Trophoblast cell (in vitro differentiated cells and primary cell): ENCODE data around the gene NR5A2.

Experiments
- DNase-seq, 2 donors: peaks; one replicate each; pipeline ENCODE4 v3.0.0-alpha.2; 2016
- H2AFZ ChIP-seq: 2 replicates; pipeline ENCODE4 v1.6.1; 2013; ENCODE audit warnings: low read length, moderate library complexity, mild to moderate bottlenecking; ENCODE audit not compliant: insufficient read depth, poor library complexity
- H2AK5ac ChIP-seq: 2 replicates; pipeline ENCODE4 v1.6.1; 2013; ENCODE audit warnings: mild to moderate bottlenecking, low read length
- H2BK120ac ChIP-seq: 2 replicates; pipeline ENCODE4 v1.6.1; 2013; ENCODE audit warnings: low read length, mild to moderate bottlenecking, moderate library complexity; ENCODE audit not compliant: insufficient read depth, poor library complexity
- H2BK12ac ChIP-seq: 2 replicates; pipeline ENCODE4 v1.6.1; 2013; ENCODE audit warnings: mild to moderate bottlenecking, low read length, moderate library complexity
- H2BK5ac ChIP-seq: 2 replicates; pipeline ENCODE4 v1.6.1; 2013; ENCODE audit warnings: low read length, low read depth, moderate library complexity, mild to moderate bottlenecking; ENCODE audit not compliant: poor library complexity
- H3K14ac ChIP-seq: 2 replicates; pipeline ENCODE4 v1.6.1; 2013; ENCODE audit warnings: mild to moderate bottlenecking, low read length
- H3K18ac ChIP-seq: 2 replicates; pipeline ENCODE4 v1.6.1; 2013; ENCODE audit warnings: mild to moderate bottlenecking, low read length
- H3K23ac ChIP-seq: 2 replicates; pipeline ENCODE4 v1.6.1; 2013; ENCODE audit warnings: low read length
- H3K27ac ChIP-seq: 2 replicates; pipeline ENCODE4 v1.5.1; 2013; ENCODE audit warnings: low read depth, mild to moderate bottlenecking, inconsistent platforms, low read length, moderate library complexity
- H3K27me3 ChIP-seq: 2 replicates; pipeline ENCODE4 v1.6.1; 2013; ENCODE audit warnings: inconsistent platforms, mild to moderate bottlenecking, low read length, moderate library complexity; ENCODE audit not compliant: insufficient read depth
- H3K36me3 ChIP-seq, 2 experiments: 1 replicate in 1 of 2; 2 replicates in 1 of 2; pipeline ENCODE4 v1.6.1; 2013; ENCODE audit warnings: low read length in 2 of 2, mild to moderate bottlenecking in 2 of 2, moderate library complexity in 1 of 2; ENCODE audit not compliant: insufficient read depth in 2 of 2, control insufficient read depth in 1 of 2
- H3K4ac ChIP-seq: 2 replicates; pipeline ENCODE4 v1.6.1; 2013; ENCODE audit warnings: low read depth, mild to moderate bottlenecking, low read length, moderate library complexity
- H3K4me1 ChIP-seq, 2 experiments: 1 replicate in 1 of 2; 2 replicates in 1 of 2; pipeline ENCODE4 v1.6.1; 2013; ENCODE audit warnings: low read length in 2 of 2, mild to moderate bottlenecking in 2 of 2, moderate library complexity in 1 of 2; ENCODE audit not compliant: insufficient read depth in 2 of 2, control insufficient read depth in 1 of 2
- H3K4me2 ChIP-seq: 2 replicates; pipeline ENCODE4 v1.6.1; 2013; ENCODE audit warnings: inconsistent platforms, mild to moderate bottlenecking, low read length, moderate library complexity
- H3K4me3 ChIP-seq: 2 replicates; pipeline ENCODE4 v1.5.1; 2013; ENCODE audit warnings: mild to moderate bottlenecking, low read depth, low read length, inconsistent platforms
- H3K79me1 ChIP-seq: one replicate; pipeline ENCODE4 v1.6.1; 2013; ENCODE audit warnings: low read length
- H3K79me2 ChIP-seq: 2 replicates; pipeline ENCODE4 v1.6.1; 2013; ENCODE audit warnings: low read length, mild to moderate bottlenecking; ENCODE audit not compliant: control insufficient read depth, insufficient read depth, poor library complexity
- H3K9ac ChIP-seq: 2 replicates; pipeline ENCODE4 v1.6.1; 2013; ENCODE audit warnings: mild to moderate bottlenecking, low read length
- H3K9me3 ChIP-seq: 2 replicates; pipeline ENCODE4 v1.6.1; 2013; ENCODE audit warnings: low read depth, mild to moderate bottlenecking, control low read depth, inconsistent platforms, low read length; ENCODE audit not compliant: insufficient read depth
- H4K12ac ChIP-seq: 2 replicates; pipeline ENCODE4 v1.6.1; 2013; ENCODE audit warnings: low read depth, mild to moderate bottlenecking, low read length, moderate library complexity
- H4K8ac ChIP-seq: 2 replicates; pipeline ENCODE4 v1.6.1; 2013; ENCODE audit warnings: low read depth, mild to moderate bottlenecking, low read length, moderate library complexity
- H4K91ac ChIP-seq: one replicate; pipeline ENCODE4 v1.6.1; 2013; ENCODE audit warnings: low read depth, mild to moderate bottlenecking, low read length, moderate library complexity
- WGBS: extraction: QIAGEN DNeasy Blood & Tissue Kit; methylation state at CpG from one replicate; pipeline ENCODE4 v1.1.7; 2013; ENCODE audit warnings: missing lambda C conversion rate; ENCODE audit not compliant: insufficient read length, insufficient coverage; ENCODE audit errors: extremely low coverage; 5-methylcytosine and 5-hydroxymethylcytosine counted together

The NR5A2 gene

DNA sequence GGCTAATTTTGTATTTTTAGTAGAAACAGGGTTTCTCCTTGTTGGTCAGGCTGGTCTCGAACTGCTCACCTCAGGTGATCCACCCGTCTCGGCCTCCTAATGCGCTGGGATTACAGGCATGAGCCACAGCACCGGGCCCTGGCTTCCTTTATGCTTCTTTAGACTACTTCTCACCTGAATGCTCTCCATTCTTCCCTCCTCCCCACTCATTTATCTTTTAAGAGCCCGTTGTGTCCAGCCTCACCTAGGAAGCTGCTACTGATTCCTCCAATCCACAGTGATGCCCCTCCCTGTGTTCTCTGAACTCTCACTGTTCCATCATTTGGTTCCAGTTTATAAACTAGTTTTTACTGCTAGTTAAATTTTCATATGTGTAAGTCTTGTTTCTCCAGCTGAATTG lies 44.9 kb upstream of the NR5A2 start:
- no peak overlapping the region for H2AFZ ChIP-seq
- no peaks in the 10 kb centered on the region for H3K36me3 ChIP-seq
- no peak overlapping the region for H3K18ac ChIP-seq
- H3K79me1 ChIP-seq, result no peaks in the 10 kb centered on the region
- H2AK5ac ChIP-seq, result no peak overlapping the region
- no peak overlapping the region for H3K27ac ChIP-seq
- H4K8ac ChIP-seq, result no peak overlapping the region
- no peak overlapping the region for H3K4ac ChIP-seq
- H4K12ac ChIP-seq, result no peak overlapping the region
- no peaks in the 10 kb centered on the region for H3K9me3 ChIP-seq
- H3K23ac ChIP-seq, result no peak overlapping the region
- no peaks in the 10 kb centered on the region for H3K27me3 ChIP-seq
- no peak overlapping the region for H2BK120ac ChIP-seq
- H4K91ac ChIP-seq, result no peak overlapping the region
- no CpG with 5 or more reads among the region's 6 CpGs for WGBS
- H3K14ac ChIP-seq, result no peak overlapping the region
- no peak overlapping the region for H3K4me3 ChIP-seq
- H2BK5ac ChIP-seq, result no peak overlapping the region
- H3K79me2 ChIP-seq, result no peaks in the 10 kb centered on the region
- H3K9ac ChIP-seq, result no peak overlapping the region
- no peak overlapping the region for H2BK12ac ChIP-seq
- no peak overlapping the region for H3K4me2 ChIP-seq
- DNase-seq, result no peak
- no peaks in the 10 kb centered on the region for H3K4me1 ChIP-seq

GRCh38 chr1:199983531-199983930 lies 44.0 kb upstream of the NR5A2 start:
- no peak overlapping the region for H2BK120ac ChIP-seq
- no CpG with 5 or more reads among the region's 3 CpGs for WGBS
- H2AFZ ChIP-seq, result no peak overlapping the region

DNA sequence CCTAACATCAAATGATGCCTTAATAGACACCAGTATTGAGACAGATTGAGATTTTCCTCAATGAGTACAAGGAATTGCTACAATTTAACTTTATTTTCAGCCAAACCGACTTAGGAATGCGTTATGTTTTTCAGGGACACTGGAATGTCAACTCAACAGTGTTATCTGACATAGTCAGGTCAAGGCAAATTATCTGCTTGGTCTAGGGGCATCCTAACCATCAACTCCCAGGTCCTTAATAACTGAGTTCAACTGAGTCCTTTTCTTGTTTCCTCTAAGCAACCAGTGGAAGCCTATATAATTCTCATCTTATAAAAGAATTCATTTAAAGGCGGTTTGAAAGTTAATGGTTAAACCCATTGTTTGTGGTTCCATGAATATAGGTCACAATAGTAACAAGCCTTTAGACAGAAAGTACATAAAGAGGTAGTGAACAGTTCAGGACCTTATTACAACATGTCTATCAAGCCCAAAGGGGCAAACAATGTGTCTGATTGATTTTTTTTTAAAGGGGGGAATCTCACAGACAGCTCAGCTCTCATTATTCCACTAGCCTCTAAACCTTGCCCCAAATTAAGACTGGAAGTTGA lies 32.3 kb upstream of the NR5A2 start:
- no peaks in the 10 kb centered on the region for H3K79me2 ChIP-seq
- H3K79me1 ChIP-seq, result no peaks in the 10 kb centered on the region
- no peaks in the 10 kb centered on the region for H3K36me3 ChIP-seq
- H4K91ac ChIP-seq, result no peak overlapping the region
- H3K4me3 ChIP-seq, result no peak overlapping the region
- no peak overlapping the region for H4K8ac ChIP-seq
- H2BK120ac ChIP-seq, result no peak overlapping the region
- no peak overlapping the region for H2AFZ ChIP-seq
- no peak overlapping the region for H3K14ac ChIP-seq
- H2BK5ac ChIP-seq, result no peak overlapping the region
- no peak overlapping the region for H2BK12ac ChIP-seq
- H2AK5ac ChIP-seq, result no peak overlapping the region
- DNase-seq, result no peak
- H3K4me2 ChIP-seq, result no peak overlapping the region
- no peak overlapping the region for H3K18ac ChIP-seq
- WGBS, result no CpG with 5 or more reads among the region's 3 CpGs
- no peak overlapping the region for H3K9ac ChIP-seq
- H3K27ac ChIP-seq, result no peak overlapping the region
- H3K4ac ChIP-seq, result no peak overlapping the region
- no peaks in the 10 kb centered on the region for H3K27me3 ChIP-seq
- no peak overlapping the region for H4K12ac ChIP-seq
- H3K4me1 ChIP-seq, result no peaks in the 10 kb centered on the region
- no peak overlapping the region for H3K23ac ChIP-seq
- H3K9me3 ChIP-seq, result no peaks in the 10 kb centered on the region

More at GRCh38 chr1:199983531-199983930, 44.0 kb upstream of the NR5A2 start:
- H4K91ac ChIP-seq, result no peak overlapping the region
- no peak overlapping the region for H3K23ac ChIP-seq
- no peak overlapping the region for H3K27ac ChIP-seq
- no peak overlapping the region for H3K4me2 ChIP-seq
- H3K4me1 ChIP-seq, result no peaks in the 10 kb centered on the region
- no peak for DNase-seq
- H3K14ac ChIP-seq, result no peak overlapping the region
- H3K9me3 ChIP-seq, result no peaks in the 10 kb centered on the region
- H3K9ac ChIP-seq, result no peak overlapping the region
- no peak overlapping the region for H3K4me3 ChIP-seq
- H2BK12ac ChIP-seq, result no peak overlapping the region
- no peak overlapping the region for H2BK5ac ChIP-seq
- no peaks in the 10 kb centered on the region for H3K36me3 ChIP-seq
- H3K79me2 ChIP-seq, result no peaks in the 10 kb centered on the region
- no peaks in the 10 kb centered on the region for H3K79me1 ChIP-seq
- H3K27me3 ChIP-seq, result no peaks in the 10 kb centered on the region
- no peak overlapping the region for H3K4ac ChIP-seq
- H3K18ac ChIP-seq, result no peak overlapping the region
- no peak overlapping the region for H4K12ac ChIP-seq
- H4K8ac ChIP-seq, result no peak overlapping the region
- no peak overlapping the region for H2AK5ac ChIP-seq

- no peak overlapping the region for H2AFZ ChIP-seq
- no peak overlapping the region for H2BK120ac ChIP-seq
- no peak overlapping the region for H4K91ac ChIP-seq
- no peak overlapping the region for H2AK5ac ChIP-seq
- no peak overlapping the region for H2BK12ac ChIP-seq
- H3K27me3 ChIP-seq, result no peaks in the 10 kb centered on the region
- H2BK5ac ChIP-seq, result no peak overlapping the region
- H3K14ac ChIP-seq, result no peak overlapping the region
- no peak overlapping the region for H3K4me3 ChIP-seq
- H3K79me2 ChIP-seq, result no peaks in the 10 kb centered on the region
- no peak overlapping the region for H4K8ac ChIP-seq
- no peaks in the 10 kb centered on the region for H3K79me1 ChIP-seq
- H3K9me3 ChIP-seq, result no peaks in the 10 kb centered on the region
- no CpG with 5 or more reads among the region's 6 CpGs for WGBS
- no peaks in the 10 kb centered on the region for H3K4me1 ChIP-seq
- no peak overlapping the region for H3K27ac ChIP-seq
- H3K18ac ChIP-seq, result no peak overlapping the region
- H3K4ac ChIP-seq, result no peak overlapping the region
- H4K12ac ChIP-seq, result no peak overlapping the region
- no peak overlapping the region for H3K23ac ChIP-seq
- no peak overlapping the region for H3K4me2 ChIP-seq
- no peak for DNase-seq
- no peak overlapping the region for H3K9ac ChIP-seq
- no peaks in the 10 kb centered on the region for H3K36me3 ChIP-seq
Measured at GRCh38 chr1:200005165-200005564, 22.3 kb upstream of the NR5A2 start.
